Gastrocnemius medialis (tissue), 4 donors: Measurements from ENCODE around the gene BICDL2.

ENCODE experiments used
- CTCF ChIP-seq, 5 experiments: fragments of 450-650 bp in 3 of 5; fragments of 200-600 bp in 2 of 5; sonication (generic) in 2 of 5; IDR thresholded peaks in 4 of 5; conservative IDR thresholded peaks in 1 of 5; 1 replicate in 4 of 5; 2 replicates in 1 of 5; pipeline ENCODE4 v1.5.1; 2016 to 2019; ENCODE audit warnings: antibody characterized with exemption in 5 of 5, mild to moderate bottlenecking in 3 of 5, moderate library complexity in 3 of 5
- POLR2A ChIP-seq, 2 donors: fragments of 450-650 bp; IDR thresholded peaks; one replicate each; pipeline ENCODE4 v1.6.1; 2017; ENCODE audit warnings: antibody characterized with exemption in 2 of 2, mild to moderate bottlenecking in 2 of 2, moderate library complexity in 2 of 2

DNA sequence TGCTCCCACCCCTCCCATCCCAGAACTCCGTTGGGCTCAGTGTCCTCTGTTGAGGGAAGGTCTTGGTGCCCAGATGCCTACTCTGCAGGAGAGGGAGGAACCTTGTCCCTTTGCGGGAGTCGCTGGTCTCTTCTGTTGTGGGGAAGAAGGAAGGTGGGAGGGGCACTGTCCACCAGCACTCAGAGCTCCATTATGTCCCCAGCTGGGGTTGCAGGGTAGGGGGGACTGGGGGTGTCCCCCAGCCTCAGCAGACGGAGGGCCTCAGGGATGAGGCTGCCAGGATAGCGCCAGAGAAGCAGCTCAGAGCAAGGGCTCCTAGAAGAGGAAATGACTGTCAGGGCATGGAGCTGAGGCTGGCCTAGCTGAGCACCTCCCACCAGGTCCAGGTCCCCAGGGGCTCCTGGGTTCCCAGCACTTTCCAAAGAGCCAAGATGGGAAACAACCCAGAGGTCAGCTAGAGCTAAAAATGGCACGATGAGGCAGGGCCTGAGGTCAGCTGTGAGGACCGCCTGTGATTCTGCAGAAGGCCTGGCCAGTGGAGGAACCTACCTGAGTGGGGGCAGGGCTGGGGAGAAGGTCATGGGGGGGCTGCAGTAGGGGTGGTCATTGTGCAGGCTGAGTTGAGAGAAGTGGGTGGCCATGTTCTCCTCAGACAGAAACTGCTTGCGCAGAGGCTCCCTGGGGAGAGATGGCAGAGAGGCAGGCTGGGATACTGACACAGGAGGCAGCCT lies 13.9 kb downstream of the BICDL2 start:
- TF ChIP-seq CTCF (IDR thresholded peaks at IDR 0.05 in 4 of 5, conservative IDR thresholded peaks at IDR 0.05 in 1 of 5) (no peak), POLR2A (IDR thresholded peaks at IDR 0.05) (peak in 1 of 2 donors; percentile 9)
